Vagina (tissue), 2 donors: ENCODE results near the gene ILDR2.

Source experiments
- CTCF ChIP-seq, 3 experiments: fragments of 450-650 bp in 2 of 3; fragments of 200-600 bp in 1 of 3; sonication (generic) in 1 of 3; IDR thresholded peaks; one replicate each; pipeline ENCODE4 v1.5.1; 2017 to 2019; ENCODE audit warnings: antibody characterized with exemption in 3 of 3, mild to moderate bottlenecking in 2 of 3, moderate library complexity in 2 of 3
- POLR2A ChIP-seq, 2 donors: fragments of 450-650 bp; IDR thresholded peaks; one replicate each; pipeline ENCODE4 v1.6.1; 2017; ENCODE audit warnings: antibody characterized with exemption in 2 of 2, mild to moderate bottlenecking in 2 of 2, moderate library complexity in 2 of 2
- POLR2AphosphoS5 ChIP-seq, 2 donors: sonication (generic); formaldehyde crosslinking; IDR thresholded peaks; one replicate each; pipeline ENCODE4 v1.9.0; 2017; ENCODE audit warnings: antibody characterized with exemption in 2 of 2, mild to moderate bottlenecking in 2 of 2, low read depth in 1 of 2; ENCODE audit not compliant: insufficient read depth in 1 of 2

DNA sequence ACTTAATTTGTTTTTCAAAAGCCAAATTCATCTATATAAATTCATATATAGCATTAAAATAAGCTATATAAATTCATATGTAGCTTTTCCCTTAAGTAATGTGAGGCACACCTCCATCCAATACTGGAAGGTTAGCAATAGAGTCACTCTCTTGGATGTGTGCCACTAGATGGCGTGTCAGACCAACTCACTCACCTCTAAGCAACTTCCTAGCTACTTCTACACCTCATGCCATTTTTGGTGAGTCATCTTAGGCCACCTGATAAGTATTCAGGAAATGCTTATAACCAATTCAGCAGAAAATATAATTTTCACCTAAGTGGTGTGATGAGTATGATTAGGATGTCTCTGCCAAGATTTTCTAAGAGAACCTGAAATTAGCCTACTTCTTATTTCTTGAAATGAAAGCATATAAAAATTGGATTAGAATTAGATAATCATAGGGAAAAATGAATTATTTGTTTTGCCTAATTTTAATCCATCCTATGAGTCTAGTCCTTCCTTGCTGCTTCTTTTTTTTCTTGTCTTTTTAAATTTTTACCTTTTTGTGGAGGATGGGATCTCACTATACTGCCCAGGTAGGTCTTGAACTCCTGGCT lies 64.8 kb downstream of the ILDR2 start:
- TF ChIP-seq CTCF (IDR thresholded peaks at IDR 0.05), result peak; percentile 35 to 45 (median 45)
- TF ChIP-seq POLR2AphosphoS5 (IDR thresholded peaks at IDR 0.05; ENCODE audit: insufficient read depth in 1 of 2, low read depth in 1 of 2), result peak in 1 of 2 donors; percentile 59
- TF ChIP-seq POLR2A (IDR thresholded peaks at IDR 0.05), result no peak
